Uterus (tissue), 2 donors: Measurements from ENCODE around the gene KCNAB1.

Experiments
- POLR2A ChIP-seq, 2 donors: fragments of 450-650 bp; IDR thresholded peaks; one replicate each; pipeline ENCODE4 v1.6.1; 2016; ENCODE audit warnings: antibody characterized with exemption in 2 of 2, mild to moderate bottlenecking in 1 of 2, moderate library complexity in 1 of 2
- TF ChIP-seq, protein P1 (sequence below), 4 experiments: fragments of 200-600 bp in 2 of 4; fragments of 450-650 bp in 2 of 4; sonication (generic) in 2 of 4; IDR thresholded peaks; one replicate each; pipeline ENCODE4 v1.5.1; 2016 to 2019; ENCODE audit warnings: antibody characterized with exemption in 4 of 4, mild to moderate bottlenecking in 2 of 4, moderate library complexity in 1 of 4

- TF ChIP-seq, protein P1, sequence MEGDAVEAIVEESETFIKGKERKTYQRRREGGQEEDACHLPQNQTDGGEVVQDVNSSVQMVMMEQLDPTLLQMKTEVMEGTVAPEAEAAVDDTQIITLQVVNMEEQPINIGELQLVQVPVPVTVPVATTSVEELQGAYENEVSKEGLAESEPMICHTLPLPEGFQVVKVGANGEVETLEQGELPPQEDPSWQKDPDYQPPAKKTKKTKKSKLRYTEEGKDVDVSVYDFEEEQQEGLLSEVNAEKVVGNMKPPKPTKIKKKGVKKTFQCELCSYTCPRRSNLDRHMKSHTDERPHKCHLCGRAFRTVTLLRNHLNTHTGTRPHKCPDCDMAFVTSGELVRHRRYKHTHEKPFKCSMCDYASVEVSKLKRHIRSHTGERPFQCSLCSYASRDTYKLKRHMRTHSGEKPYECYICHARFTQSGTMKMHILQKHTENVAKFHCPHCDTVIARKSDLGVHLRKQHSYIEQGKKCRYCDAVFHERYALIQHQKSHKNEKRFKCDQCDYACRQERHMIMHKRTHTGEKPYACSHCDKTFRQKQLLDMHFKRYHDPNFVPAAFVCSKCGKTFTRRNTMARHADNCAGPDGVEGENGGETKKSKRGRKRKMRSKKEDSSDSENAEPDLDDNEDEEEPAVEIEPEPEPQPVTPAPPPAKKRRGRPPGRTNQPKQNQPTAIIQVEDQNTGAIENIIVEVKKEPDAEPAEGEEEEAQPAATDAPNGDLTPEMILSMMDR (IDR thresholded peaks at IDR 0.05): no peak
- TF ChIP-seq POLR2A (IDR thresholded peaks at IDR 0.05): no peak
These were observed 173.2 kb downstream of the KCNAB1 start for GRCh38 chr3:156293566-156293965.
